ENCODE results near the gene LLGL2.

The LLGL2 gene

DNA sequence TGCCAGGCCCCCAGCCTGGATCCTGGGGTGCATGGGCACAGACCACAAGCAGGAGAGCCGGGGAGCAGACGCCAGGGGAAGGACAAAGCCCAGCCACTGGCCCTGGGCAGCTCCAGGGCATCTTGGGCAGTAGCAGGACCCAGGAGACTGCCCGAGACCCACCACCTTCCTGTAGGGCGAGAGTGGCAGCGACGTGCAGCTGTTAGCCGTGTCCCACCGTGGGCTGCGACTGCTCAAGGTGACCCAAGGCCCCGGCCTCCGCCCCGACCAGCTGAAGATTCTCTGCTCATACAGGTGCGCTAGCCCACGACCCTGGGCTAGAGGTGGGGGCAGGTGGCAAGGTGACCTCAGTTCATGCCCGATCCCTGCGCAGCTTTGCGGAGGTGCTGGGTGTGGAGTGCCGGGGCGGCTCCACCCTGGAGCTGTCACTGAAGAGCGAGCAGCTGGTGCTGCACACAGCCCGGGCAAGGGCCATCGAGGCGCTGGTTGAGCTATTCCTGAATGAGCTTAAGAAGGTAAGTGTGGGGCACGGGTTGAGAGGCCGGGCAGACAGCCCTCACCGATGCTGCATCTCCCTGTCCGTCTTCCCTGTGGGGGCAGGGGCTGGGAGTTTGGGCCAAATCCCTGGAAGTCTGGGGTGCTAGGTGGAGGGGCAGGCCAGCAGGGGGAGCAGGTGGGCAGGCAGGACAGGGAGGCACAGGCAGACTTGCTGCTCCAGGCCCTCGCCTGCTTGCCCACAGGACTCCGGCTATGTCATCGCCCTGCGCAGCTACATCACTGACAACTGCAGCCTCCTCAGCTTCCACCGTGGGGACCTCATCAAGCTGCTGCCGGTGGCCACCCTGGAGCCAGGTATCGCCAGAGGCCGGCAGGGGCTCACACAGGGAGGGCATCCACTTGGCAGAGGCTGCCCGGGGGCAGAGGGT, 94.3 kb downstream of the LLGL2 start:
- DNase-seq, result peak; percentile 25

DNA sequence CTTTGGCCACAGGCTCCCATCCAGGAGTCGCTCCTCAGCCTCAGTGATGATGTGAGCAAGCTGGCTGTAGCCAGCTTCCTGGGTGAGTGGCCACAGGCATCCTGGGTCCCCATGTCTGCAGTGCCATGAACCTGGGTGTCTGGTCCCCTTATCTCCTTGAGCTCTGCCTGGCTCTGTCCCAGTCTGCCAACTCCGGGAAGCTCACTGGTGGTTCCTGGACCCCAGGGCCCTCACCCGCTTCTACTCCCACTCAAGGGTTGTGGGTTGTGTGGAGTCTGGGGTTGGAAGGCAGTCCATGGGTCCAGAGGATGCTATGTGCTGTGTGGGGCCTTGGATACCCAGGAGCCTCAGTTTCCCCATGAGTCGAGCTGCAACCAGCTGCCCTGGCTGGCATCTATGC, 96.0 kb downstream of the LLGL2 start:
- no peak for DNase-seq

DNA sequence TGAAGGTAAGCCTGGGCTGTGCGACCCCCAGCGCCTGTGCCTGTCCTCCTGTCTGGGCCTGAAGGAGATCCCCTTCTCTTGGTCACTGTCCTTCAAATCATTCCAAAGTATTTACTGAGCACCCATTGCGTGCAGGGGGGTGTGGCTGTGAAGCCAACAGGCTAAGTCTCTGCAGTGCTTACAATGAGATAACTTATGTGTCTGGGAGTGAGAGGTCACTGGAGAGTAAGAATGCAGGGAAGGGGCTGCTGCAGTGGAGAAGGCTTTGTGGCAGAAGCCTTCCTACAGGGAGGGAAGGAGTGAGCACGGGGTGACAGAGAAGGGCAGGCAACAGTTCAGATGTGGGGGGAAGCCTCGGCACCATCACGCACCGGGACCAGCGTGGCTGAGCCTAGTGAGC, 96.6 kb downstream of the LLGL2 start:
- no peak for DNase-seq

DNA sequence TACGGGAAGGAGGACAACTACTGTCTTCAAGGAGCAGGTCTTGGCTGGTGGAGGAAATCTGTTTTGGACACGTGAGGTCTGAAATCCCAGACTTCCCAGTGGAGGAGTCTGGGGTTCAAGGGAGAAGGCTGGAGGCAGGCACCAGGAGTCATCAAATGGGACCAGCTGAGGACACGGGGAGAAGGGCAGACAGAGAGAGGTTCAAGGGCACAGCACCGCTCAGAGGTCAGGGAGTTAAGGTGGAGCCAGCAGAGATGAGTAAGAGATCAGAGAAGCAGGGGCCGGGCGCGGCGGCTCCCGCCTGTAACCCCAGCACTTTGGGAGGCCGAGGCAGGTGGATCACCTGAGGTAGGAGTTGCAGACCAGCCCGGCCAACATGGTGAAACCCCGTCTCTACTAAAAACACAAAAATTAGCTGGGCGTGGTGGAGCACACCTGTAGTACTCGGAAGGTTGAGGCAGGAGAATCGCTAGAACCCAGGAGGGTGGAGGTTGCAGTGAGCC, 97.3 kb downstream of the LLGL2 start:
- DNase-seq, result no peak

DNA sequence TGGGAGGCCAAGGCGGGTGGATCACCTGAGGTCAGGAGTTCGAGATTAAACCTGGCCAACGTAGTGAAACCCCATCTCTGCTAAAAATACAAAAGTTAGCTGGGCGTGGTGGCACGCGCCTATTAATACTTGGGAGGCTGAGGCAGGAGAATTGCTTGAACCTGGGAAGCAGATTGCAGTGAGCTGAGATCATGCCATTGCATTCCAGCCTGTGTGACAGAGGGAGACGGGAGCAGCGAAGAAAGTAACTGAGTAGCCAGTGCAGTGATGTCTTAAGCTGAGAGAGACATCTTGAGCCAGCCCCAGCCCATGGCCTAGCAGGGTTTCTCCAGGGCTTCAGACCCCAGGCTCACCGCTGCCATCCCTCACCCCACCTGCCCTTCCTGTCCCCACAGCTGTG, 97.9 kb downstream of the LLGL2 start:
- DNase-seq, result no peak

DNA sequence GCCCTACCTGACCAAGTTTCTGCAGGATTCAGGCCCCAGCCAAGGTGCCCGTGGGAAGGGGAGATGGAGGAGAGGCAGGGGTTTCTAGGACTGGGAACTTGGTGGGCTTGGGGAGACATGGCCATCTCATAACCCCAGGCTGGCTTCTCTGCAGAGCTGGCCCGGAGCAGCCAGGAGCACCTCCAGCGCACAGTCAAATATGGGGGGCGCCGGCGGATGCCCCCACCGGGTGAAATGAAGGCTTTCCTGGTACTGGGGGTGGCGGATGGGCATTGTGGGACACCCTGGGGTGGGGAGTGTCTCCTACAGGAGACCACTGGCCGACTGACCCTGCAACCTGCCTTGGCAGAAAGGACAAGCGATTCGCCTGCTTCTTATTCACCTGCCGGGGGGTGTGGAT, 98.5 kb downstream of the LLGL2 start:
- no peak for DNase-seq
